GM12891 (cell line): ENCODE results near the gene KCTD10.

ENCODE experiments used
- PAX5 ChIP-seq: IDR thresholded peaks from 2 replicates; pipeline ENCODE4 v1.6.1; 2011; ENCODE audit warnings: low read length, moderate library complexity, mild to moderate bottlenecking; ENCODE audit not compliant: insufficient read depth, severe bottlenecking
- POLR2A ChIP-seq: IDR thresholded peaks from 2 replicates; pipeline ENCODE4 v1.6.1; 2011; ENCODE audit warnings: low read depth, low read length, control low read depth
- POLR2AphosphoS5 ChIP-seq: IDR thresholded peaks from 2 replicates; pipeline ENCODE4 v1.6.1; 2011; ENCODE audit warnings: low read depth, low read length, control low read depth

- TF ChIP-seq POLR2AphosphoS5 (no peak), PAX5 (no peak), POLR2A (no peak)
These were observed 23.5 kb upstream of the KCTD10 start for GRCh38 chr12:109500406-109501185.
